IPS DF 4.7 (cell line): ENCODE results near the gene FYB1.
A peak's percentile ranks its signal among the peaks of the same experiment; 100 is the strongest.
"Not testable (repeated sequence)": the region's sequence is repeated elsewhere in the genome, so short reads cannot be mapped to it uniquely, and the experiment has no call there.

Experiments used
- DNase-seq: peaks from one replicate; pipeline ENCODE4 v3.0.0-alpha.2; 2013; ENCODE audit warnings: low spot score; ENCODE audit errors: extremely low read depth

The FYB1 gene

DNA sequence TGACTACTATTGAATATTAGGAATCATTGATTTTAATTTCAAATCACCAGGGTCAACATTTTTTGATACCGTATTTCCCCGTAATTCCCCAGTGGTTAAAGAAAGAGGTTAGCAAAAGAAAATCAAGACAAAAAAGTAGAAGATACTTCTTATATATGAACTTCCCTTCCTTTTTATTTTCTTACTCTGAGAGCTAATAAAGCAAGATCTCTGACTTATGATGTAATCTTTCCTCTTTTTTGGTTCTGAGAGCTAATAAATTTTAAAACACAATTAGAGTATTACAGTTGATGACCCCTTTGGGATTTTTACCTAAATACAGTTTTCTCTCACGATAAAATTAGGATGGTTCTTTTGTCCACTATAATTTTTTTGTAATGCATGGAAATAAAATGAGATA lies 9.2 kb upstream of the FYB1 start:
- no peak for DNase-seq

- DNase-seq, result no peak
These were observed 7.2 kb upstream of the FYB1 start for GRCh38 chr5:39226558-39226957.

GRCh38 chr5:39226100-39226451 lies 6.7 kb upstream of the FYB1 start:
- DNase-seq, result no peak

DNA sequence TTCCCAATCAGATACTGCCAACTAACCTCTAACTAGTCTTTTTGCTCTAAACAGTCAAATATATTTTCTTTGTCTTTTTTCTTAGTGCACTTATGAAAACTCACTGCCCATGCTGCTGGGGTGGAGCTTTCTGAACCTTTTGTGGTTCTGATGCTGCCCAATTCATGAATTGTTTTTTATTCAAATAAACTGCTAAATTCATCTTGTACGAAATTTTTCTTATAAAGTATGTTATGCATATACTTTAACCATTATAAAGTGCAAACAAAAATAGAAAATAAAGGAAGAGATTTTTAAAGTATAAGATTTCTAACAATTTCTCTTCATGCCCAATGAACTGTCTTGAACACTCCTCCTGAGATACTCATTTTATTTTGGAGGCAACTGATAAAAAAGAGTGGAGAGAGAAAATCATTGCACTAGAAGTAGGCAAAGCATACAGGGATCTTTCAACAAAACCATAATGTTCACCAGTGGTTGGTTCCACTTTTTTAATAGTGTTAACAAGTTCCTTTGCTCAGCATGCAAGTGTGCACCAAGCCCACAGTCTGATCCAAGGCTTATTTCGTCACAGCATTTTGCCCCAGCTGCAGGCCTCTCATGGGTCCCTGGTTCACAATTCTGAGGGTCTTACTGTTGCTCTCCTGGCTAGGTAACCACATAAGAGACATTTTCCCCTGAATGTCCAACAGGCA lies 6.2 kb upstream of the FYB1 start:
- no peak for DNase-seq

GRCh38 chr5:39224196-39224761 lies 4.9 kb upstream of the FYB1 start:
- no peak for DNase-seq

DNA sequence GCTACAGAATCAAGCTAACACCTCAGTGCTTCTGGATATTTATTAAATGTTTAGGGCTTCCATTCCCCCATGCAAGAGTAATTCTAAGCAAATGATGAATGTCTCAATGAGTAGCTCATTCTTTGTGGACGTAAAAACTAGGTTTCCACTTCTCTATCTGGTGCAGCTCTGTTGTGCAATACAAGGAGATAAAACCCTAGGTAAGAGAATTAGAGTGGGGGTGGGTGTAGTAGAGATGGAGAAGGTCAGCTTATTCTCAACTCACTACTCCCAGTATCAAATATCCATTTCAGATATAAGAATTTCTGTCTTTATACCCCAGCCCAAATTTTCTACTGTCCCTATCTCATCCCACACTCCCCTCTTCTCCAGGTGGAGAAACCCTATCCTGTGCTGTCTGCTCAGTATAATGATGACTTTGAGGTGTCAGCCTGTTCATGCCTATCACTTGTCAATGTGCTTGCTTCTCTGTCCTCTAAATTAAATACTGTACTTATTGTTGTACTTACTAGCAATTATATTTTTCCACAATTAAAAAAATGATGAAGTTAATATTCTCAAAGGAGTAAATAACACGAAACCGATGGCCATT lies 4.3 kb upstream of the FYB1 start:
- DNase-seq, result no peak

GRCh38 chr5:39221671-39222070 lies 2.3 kb upstream of the FYB1 start:
- DNase-seq, result not testable (repeated sequence)

DNA sequence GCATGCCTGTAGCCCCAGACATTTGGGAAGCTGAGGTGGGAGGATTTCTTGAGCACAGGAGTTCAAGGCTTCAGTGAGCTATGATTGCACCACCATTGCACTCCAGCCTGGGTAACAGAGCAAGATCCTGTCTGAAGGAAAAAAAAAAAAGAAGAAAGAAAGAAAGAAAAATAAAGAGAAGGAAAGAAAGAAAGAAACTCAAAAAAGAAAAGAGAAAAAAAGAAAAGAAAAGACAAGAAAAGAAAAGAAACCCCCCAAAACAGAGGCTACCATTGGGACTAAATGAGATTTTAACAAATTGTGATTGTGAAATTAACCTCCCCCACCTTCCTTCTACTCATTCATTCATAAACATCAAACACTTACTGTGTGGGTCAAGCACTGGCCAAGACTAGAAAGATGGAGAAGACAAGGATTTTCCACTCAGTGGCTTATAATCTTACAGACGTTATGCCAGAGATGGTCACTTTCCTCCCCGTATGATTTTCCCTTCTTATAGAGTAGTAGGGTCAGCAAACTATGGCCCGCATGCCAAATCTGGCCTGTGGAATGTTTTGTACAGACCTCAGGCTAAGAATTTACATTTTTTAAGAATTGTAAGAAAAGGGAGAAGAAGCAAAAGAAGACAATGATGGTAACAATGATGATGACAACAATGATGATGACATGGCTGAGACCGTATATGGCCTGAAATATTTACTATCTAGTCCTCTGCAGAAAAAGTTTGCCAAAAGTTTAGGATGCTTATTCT lies 1.1 kb upstream of the FYB1 start:
- no peak for DNase-seq

- DNase-seq, result no peak
These were observed 621 bp downstream of the FYB1 start for GRCh38 chr5:39218482-39219402.

DNA sequence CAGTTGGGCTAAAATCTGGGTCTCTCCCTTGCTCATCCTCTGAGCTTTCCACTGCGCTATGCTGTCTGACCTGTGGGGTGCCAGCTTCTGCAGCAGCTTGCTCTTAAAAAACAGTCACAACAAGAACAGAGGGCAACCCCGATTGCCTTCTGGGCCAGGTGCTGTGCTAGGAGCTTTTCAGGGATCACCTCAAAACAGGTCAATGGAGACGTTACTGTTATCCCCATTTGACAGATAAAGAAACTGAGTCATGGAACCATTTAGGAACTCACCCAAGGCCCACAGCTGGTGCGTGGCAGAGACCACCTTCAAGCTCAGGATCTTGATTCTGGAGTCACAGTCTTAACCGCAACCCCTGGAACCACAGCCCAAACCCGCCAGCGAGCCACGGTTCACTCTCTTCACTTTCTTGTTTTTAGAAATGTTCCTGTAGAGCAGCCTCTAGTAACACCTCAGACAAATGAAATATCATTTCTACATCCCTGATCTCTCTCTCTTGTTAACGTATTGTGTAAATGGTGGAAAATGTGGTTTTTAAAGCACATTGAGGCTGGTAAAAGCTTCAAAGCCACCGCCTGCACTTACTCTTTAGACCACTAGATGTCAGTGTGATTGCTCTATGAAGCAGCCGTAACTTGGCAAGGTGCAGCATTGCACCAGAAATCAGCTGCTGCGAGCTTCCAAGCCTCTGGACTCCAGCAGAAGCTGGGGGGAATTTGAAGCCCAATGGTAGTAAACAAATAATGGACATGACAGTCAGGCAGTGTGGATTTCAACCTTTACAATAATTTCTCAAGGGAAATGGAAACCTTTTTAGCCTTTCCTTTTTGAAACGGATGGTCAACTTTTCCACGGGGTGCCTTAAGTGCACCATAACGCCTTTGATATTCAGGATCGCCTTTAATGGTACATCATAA lies 1.7 kb downstream of the FYB1 start:
- peak; percentile 38 for DNase-seq

GRCh38 chr5:39216631-39217030 lies 2.7 kb downstream of the FYB1 start:
- DNase-seq, result no peak

GRCh38 chr5:39215857-39216256 lies 3.5 kb downstream of the FYB1 start:
- DNase-seq, result no peak

- no peak for DNase-seq
These were observed 4.3 kb downstream of the FYB1 start for GRCh38 chr5:39214912-39215709.

- no peak for DNase-seq
These were observed 5.7 kb downstream of the FYB1 start for GRCh38 chr5:39213447-39214207.

DNA sequence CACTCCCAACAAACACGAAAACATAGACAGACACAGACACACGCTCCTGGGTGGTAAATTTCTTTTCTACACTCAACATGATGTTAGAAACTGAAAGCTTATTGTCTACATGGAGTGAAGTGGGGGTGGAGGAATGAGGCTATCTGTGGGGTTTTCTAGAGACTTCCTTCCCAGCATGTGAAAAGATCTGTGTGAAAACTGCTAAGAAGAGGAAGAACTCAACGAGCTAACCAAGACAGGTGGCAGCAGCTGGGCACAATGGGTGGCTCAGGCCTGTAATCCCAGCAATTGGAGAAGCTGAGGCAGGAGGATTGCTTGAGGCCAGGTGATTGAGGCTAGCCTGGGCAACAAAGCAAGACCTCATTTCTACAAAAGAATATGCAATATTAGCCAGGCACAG lies 7.6 kb downstream of the FYB1 start:
- no peak for DNase-seq

DNA sequence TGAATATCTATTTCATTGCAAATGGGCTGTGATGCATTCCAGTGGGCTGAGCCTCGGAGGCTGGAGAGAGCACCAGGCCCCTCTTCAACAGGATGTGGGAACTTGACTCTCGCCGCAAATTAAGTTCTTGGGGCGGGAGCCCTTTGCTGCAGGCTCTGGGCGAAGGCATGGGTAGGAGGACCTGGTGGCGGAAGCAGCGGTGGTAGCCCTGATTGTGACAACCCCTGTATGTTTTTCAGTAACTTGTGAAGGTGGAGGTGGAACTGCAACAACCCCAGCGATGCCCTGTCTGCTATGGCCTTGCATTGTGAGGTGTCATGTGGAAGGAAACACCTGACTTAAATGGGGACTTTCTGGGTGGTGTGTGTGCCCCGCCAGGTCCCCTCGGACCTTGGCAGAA lies 9.4 kb downstream of the FYB1 start:
- DNase-seq, result no peak

DNA sequence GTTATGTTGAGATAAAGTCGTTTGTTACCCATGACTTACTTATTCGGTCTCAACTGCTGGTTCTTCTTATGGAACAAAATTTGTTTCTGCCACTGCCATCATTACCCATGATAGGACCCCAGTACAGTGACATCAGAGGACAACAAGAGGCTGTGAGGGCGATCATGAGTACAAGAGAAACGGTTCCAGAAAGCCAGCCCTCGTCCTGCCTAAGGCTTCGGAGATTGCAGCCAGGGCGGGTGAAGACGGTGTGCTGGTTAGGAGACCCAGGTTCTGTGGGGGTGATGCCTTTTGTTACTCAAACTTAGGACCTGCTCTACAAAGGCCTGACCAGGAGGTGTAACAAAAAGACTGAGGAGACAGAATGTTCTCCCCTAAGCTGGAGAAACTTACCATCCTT lies 10.9 kb downstream of the FYB1 start:
- DNase-seq, result no peak

GRCh38 chr5:39207345-39208045 lies 11.9 kb downstream of the FYB1 start:
- DNase-seq, result no peak
